Measurements from ENCODE around the gene ECM2.
A peak's percentile ranks its signal among the peaks of the same experiment; 100 is the strongest.

Gene ECM2

GRCh38 chr9:92500725-92501124 lies 35.1 kb downstream of the ECM2 start:
- no peak for DNase-seq (ENCODE audit: low spot score)

GRCh38 chr9:92499701-92500100 lies 36.1 kb downstream of the ECM2 start:
- no peak for DNase-seq (ENCODE audit: low spot score)

GRCh38 chr9:92496396-92497176 lies 39.2 kb downstream of the ECM2 start:
- DNase-seq (ENCODE audit: low spot score), result no peak

- no peak for DNase-seq (ENCODE audit: low spot score)
These were observed 40.9 kb downstream of the ECM2 start for GRCh38 chr9:92494856-92495255.

- DNase-seq (ENCODE audit: low spot score), result no peak
These were observed 41.9 kb downstream of the ECM2 start for GRCh38 chr9:92493749-92494387.

- no peak for DNase-seq (ENCODE audit: low spot score)
These were observed 42.9 kb downstream of the ECM2 start for GRCh38 chr9:92492781-92493401.

GRCh38 chr9:92488681-92489550 lies 46.9 kb downstream of the ECM2 start:
- DNase-seq (ENCODE audit: low spot score), result no peak

GRCh38 chr9:92486371-92486770 lies 49.4 kb downstream of the ECM2 start:
- no peak for DNase-seq (ENCODE audit: low spot score)

GRCh38 chr9:92484563-92484962 lies 51.2 kb downstream of the ECM2 start:
- no peak for DNase-seq (ENCODE audit: low spot score)

- peak; percentile 28 for DNase-seq (ENCODE audit: low spot score)
These were observed 51.9 kb downstream of the ECM2 start for GRCh38 chr9:92483627-92484545.

- DNase-seq (ENCODE audit: low spot score), result no peak
These were observed 53.0 kb downstream of the ECM2 start for GRCh38 chr9:92482805-92483204.

GRCh38 chr9:92482329-92482728 lies 53.5 kb downstream of the ECM2 start, which contains the start of gene ASPN:
TSS of gene ASPN (minus strand) at chr9:92482506.
- DNase-seq (ENCODE audit: low spot score), result no peak

GRCh38 chr9:92480986-92481633 lies 54.7 kb downstream of the ECM2 start:
- no peak for DNase-seq (ENCODE audit: low spot score)

- peak; percentile 15 for DNase-seq (ENCODE audit: low spot score)
These were observed 55.5 kb downstream of the ECM2 start for GRCh38 chr9:92480291-92480771.

GRCh38 chr9:92479346-92479745 lies 56.4 kb downstream of the ECM2 start:
- no peak for DNase-seq (ENCODE audit: low spot score)

GRCh38 chr9:92478783-92479182 lies 57.0 kb downstream of the ECM2 start:
- no peak for DNase-seq (ENCODE audit: low spot score)

- no peak for DNase-seq (ENCODE audit: low spot score)
These were observed 58.8 kb downstream of the ECM2 start for GRCh38 chr9:92476962-92477361.

GRCh38 chr9:92474587-92474986 lies 61.2 kb downstream of the ECM2 start:
- no peak for DNase-seq (ENCODE audit: low spot score)

GRCh38 chr9:92468206-92468605 lies 67.6 kb downstream of the ECM2 start:
- DNase-seq (ENCODE audit: low spot score), result peak; percentile 20

GRCh38 chr9:92467511-92467910 lies 68.3 kb downstream of the ECM2 start:
- no peak for DNase-seq (ENCODE audit: low spot score)

Measured in kidney capillary endothelial cell (primary cell).